ENCODE results near the gene LAMA3. TPM values are rescaled to one million over a fixed set of nuclear protein-coding genes. Genes with fewer than 3 reads are reported as not detected.

The LAMA3 gene
- total and polyA plus RNA-seq, 10 of the 15 experiments (the other 5 are each of a cell fraction or from before 2014, with no cell fraction given), result 0.37 to 6.5 (median 5.4) TPM

GRCh38 chr18:23930002-23930401 is 240.7 kb downstream of the LAMA3 start (continued):
- TF ChIP-seq RELB (IDR thresholded peaks at IDR 0.05; ENCODE audit: low read depth), result no peak
- no peak for TF ChIP-seq YY1 (IDR thresholded peaks at IDR 0.05; ENCODE audit: low read depth, low read length)
- no peak for TF ChIP-seq STAT1 (conservative IDR thresholded peaks at IDR 0.05)
- no peak for TF ChIP-seq REST (IDR thresholded peaks at IDR 0.05; ENCODE audit: low read depth, low read length)
- no peak for TF ChIP-seq E2F8 (IDR thresholded peaks at IDR 0.05; ENCODE audit: low read depth, partially characterized antibody)

All from GM12878 (cell line).